Activated CD4-positive, alpha-beta T cell treated with anti-CD3 and anti-CD28 coated beads, Interleukin-2, amount 50 U/mL, for 4 hours (primary cell): ENCODE data around the gene MRC2.

Experiments used
- DNase-seq, 2 experiments: peaks; one replicate each; pipeline ENCODE4 v3.0.0-alpha.2; 2020

MRC2 gene

DNA sequence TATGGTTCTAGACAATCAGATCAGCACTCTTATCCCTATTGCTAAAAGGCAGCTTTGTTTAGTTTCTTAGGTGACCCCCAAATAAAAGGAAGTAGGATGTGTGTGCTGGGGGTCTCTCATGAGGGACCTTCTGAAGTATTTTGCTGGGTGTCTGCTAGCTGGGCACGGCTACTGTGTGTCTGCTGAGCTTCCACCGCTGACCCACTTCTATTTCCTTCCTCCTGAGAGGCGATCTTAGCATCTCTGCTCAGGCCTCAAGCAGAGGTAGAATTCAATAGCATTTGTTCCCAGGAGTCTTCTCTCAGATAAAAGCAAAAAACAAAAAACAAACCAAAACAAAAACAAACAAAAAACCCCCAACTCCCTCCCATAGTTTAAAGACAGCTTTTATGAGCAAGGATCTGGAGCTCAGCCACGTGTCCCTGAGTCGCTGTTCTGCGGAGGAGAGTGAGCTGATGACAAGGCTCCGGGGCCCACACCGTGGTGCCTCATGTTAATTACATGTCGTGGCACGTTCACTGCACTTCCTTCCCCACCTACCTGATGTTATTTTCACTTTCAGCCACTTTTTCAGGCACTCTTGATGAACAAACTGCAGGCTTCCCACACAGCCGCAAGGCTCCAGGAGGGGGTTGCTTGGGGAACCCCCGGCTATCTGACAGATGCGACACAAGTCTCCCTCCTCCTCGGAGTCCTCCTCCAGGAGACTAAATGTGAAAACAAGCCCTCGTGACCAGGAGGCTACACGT, 97.1 kb downstream of the MRC2 start:
- DNase-seq, result peak; percentile 69 to 76

- no peak for DNase-seq
Measured at GRCh38 chr17:62725791-62726249, 98.3 kb downstream of the MRC2 start.

DNA sequence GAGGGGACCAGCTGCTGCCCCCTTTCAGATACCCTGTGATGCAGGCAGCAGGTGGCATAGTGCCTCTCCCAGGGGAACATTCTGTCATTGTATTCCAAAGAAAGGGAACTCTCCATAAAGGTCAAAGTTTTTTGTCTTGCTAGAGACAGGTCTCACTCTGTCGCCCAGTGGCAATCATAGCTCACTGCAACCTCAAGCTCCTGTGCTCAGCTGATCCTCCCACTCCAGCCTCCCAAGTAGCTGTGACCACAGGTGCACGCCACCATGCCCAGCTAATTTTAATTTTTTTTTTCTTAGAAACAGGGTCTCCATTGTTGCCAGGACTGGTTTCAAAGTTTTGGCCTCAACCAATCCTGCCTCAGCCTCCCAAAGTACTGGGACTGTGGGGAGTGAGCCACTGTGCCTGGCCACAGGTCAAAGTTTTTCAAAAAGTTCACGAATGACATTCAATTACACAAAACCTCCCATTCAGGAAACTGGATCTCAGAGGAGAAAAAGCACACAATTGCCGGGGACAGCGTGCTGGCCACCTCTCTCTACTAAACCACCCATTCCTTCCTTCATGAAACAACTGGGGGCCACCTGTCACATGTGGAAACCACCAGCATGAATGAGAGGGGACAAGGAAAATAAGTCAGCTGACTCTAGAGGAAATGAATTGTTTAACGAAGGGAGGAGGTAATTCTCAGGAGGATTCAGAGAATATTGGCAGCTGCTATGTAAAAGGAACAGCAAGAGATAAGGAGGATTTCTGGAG, 100.6 kb downstream of the MRC2 start:
- no peak for DNase-seq

GRCh38 chr17:62732125-62732524, 104.7 kb downstream of the MRC2 start:
- DNase-seq, result no peak

GRCh38 chr17:62735044-62735651, 107.7 kb downstream of the MRC2 start:
- DNase-seq, result no peak

DNA sequence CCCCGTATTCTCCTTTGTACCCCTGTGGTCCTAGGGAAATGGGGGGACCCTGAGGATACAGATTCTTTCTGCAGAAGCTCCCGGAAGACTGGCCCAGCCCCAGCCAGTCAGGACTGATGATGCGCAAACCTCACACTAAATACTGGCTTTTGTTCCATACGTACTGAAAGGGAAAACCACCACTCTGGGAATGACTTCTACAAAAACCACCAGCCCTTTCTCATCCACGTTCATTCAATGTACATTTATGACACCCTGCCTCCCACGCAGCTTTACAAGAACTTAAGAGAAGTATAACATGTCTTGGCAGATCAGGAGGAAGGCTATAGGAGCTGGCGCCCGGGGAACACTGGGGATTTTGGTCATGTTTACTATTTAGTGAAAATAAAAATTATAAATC, 110.0 kb downstream of the MRC2 start:
- DNase-seq, result no peak

GRCh38 chr17:62738281-62738680, 110.8 kb downstream of the MRC2 start:
- no peak for DNase-seq

GRCh38 chr17:62739645-62740388, 112.3 kb downstream of the MRC2 start:
- DNase-seq, result no peak

GRCh38 chr17:62741290-62741689, 113.8 kb downstream of the MRC2 start:
- DNase-seq, result no peak
